ENCODE measurements around the gene TKTL1. TPM values are rescaled to one million over a fixed set of nuclear protein-coding genes. Genes with fewer than 3 reads are reported as not detected.
A peak's percentile ranks its signal among the peaks of the same experiment; 100 is the strongest.

TKTL1 gene
- total RNA-seq, 2 experiments from 2014 or later: 0.06 to 0.78 TPM

DNA sequence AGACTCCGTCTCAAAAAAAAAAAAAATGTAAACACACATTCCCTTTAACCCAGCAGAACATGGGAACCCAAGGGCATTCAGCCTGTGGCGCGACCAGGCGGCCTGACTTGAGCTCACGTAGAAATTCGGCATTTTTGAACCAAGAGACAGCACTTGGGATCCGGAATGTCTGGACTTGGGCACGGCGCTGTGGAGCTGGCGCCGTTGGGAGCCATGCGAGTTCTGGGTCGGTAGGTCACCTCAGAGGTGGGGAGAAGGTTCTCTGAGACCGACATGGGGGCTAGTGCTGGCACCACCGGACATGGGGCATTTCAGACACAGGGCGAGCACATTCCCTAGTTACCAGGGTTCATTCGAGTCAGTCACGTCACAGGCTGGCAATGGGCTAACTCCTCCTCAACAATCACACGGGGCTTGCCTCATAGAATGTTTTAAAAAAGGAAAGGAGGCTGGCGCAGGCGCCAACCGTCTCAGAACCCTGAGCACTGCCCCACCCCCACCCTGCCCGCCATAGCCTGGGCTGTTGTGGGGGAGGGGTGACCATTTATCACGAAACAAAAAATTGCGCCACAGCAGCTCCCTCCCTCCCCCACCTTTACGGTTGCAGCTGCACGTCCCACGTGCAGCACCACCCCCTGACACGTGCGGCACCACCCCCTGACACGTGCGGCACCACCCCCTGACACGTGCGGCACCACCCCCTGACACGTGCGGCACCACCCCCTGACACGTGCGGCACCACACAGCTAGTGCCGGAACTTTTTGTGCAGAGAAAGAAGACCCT, 612 bp upstream of the TKTL1 start, which contains the start of gene TEX28:
Gene TEX28 (minus strand): TSS at position 334 of the 784 bp plus-strand sequence. CDS start 3,007 bp downstream, outside the sequence.
- ChIA-PET POLR2A (no interaction called here), CTCF (ENCODE audit: unreplicated experiment) (no interaction called here)
- Histone ChIP-seq H3K4me3 (ENCODE audit: low read depth, low read length, poor library complexity, severe bottlenecking) (no peak within 1 kb of the TSS), H3K4me1 (ENCODE audit: insufficient read depth, low read length, poor library complexity, severe bottlenecking) (peaks cover 10% of the 10 kb centered on the region), H2AFZ (ENCODE audit: low read length) (no peak within 1 kb of the TSS), H3K9me2 (ENCODE audit: insufficient read depth, low read length) (no peaks in the 10 kb centered on the region), H3K36me3 (ENCODE audit: insufficient read depth, low read length) (no peaks in the 10 kb centered on the region), H3K79me2 (ENCODE audit: insufficient read depth, low read depth, low read length) (no peaks in the 10 kb centered on the region), H4K20me1 (ENCODE audit: insufficient read depth, low read length) (no peaks in the 10 kb centered on the region), H3K4me2 (ENCODE audit: low read length) (no peak within 1 kb of the TSS), H3K27ac (ENCODE audit: low read depth, low read length, poor library complexity, severe bottlenecking) (no peak within 1 kb of the TSS), H3K9me3 (ENCODE audit: low read length) (no peaks in the 10 kb centered on the region)
- TF ChIP-seq EZH2phosphoT487 (IDR thresholded peaks at IDR 0.05; ENCODE audit: borderline replicate concordance, low read depth, low read length): no peak
- no peak for TF ChIP-seq CTCF (conservative IDR thresholded peaks at IDR 0.05; ENCODE audit: low read length)
- DNase-seq (ENCODE audit: low spot score): no peak
- no TSS peak for BruUV-seq (replicated peaks)
- intact Hi-C loops (cut with micrococcal nuclease; ENCODE audit: unreplicated experiment): no loop called here

- POLR2A ChIA-PET: interaction anchor here (0.7 kb wide), 1 partner anchor 181 kb away, joined by 4 read pairs; no protein-coding TSS in a partner anchor
- Histone ChIP-seq H2AFZ (ENCODE audit: low read length) (no peak overlapping the region), H3K36me3 (ENCODE audit: insufficient read depth, low read length) (no peaks in the 10 kb centered on the region), H3K9me3 (ENCODE audit: low read length) (no peaks in the 10 kb centered on the region), H3K27ac (ENCODE audit: low read depth, low read length, poor library complexity, severe bottlenecking) (no peak overlapping the region), H3K79me2 (ENCODE audit: insufficient read depth, low read depth, low read length) (no peaks in the 10 kb centered on the region), H3K4me3 (ENCODE audit: low read depth, low read length, poor library complexity, severe bottlenecking) (no peak overlapping the region), H3K9me2 (ENCODE audit: insufficient read depth, low read length) (no peaks in the 10 kb centered on the region), H4K20me1 (ENCODE audit: insufficient read depth, low read length) (no peaks in the 10 kb centered on the region), H3K4me2 (ENCODE audit: low read length) (no peak overlapping the region), H3K4me1 (ENCODE audit: insufficient read depth, low read length, poor library complexity, severe bottlenecking) (peaks cover 10% of the 10 kb centered on the region)
- intact Hi-C loops (cut with micrococcal nuclease; ENCODE audit: unreplicated experiment): no loop called here
- CTCF ChIA-PET (ENCODE audit: unreplicated experiment): no interaction called here
- TF ChIP-seq EZH2phosphoT487 (IDR thresholded peaks at IDR 0.05; ENCODE audit: borderline replicate concordance, low read depth, low read length) (no peak), CTCF (conservative IDR thresholded peaks at IDR 0.05; ENCODE audit: low read length) (no peak)
- no peak for DNase-seq (ENCODE audit: low spot score)
- no TSS peak for BruUV-seq (replicated peaks)
Observed at GRCh38 chrX:154296731-154297130, 1.1 kb downstream of the TKTL1 start.

DNA sequence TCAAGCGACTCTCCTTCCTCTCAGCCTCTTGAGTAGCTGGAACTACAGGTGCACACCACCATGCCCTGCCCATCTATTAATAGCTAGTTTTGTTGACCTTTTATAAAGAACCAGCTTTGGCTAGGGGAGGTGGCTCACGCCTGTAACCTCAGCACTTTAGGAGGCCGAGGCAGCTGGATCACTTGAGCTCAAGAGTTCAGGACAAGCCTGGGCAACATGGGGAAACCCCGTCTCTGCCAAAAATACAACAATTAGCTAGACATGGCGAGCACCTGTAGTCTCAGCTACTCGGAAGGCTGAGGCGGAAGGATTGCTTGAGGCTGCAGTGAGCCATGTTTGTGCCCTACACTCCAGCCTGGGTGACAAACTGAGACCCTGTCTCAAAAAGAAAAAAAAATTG, 2.7 kb downstream of the TKTL1 start:
- POLR2A ChIA-PET: interaction anchor here (0.5 to 1.0 kb wide), 5 partner anchors 16 to 258 kb away, joined by 3 to 5 read pairs (median 3); no protein-coding TSS in a partner anchor
- CTCF ChIA-PET (ENCODE audit: unreplicated experiment): interaction anchor here (0.8 kb wide), 1 partner anchor 10 kb away, joined by 5 read pairs; no protein-coding TSS in a partner anchor
- intact Hi-C loops (cut with micrococcal nuclease; ENCODE audit: unreplicated experiment): no loop called here

More for the DNA sequence above, 2.7 kb downstream of the TKTL1 start:
- Histone ChIP-seq H3K36me3 (ENCODE audit: insufficient read depth, low read length) (no peaks in the 10 kb centered on the region), H3K79me2 (ENCODE audit: insufficient read depth, low read depth, low read length) (no peaks in the 10 kb centered on the region), H3K4me3 (ENCODE audit: low read depth, low read length, poor library complexity, severe bottlenecking) (no peak overlapping the region), H3K9me3 (ENCODE audit: low read length) (no peaks in the 10 kb centered on the region), H3K4me2 (ENCODE audit: low read length) (no peak overlapping the region), H3K9me2 (ENCODE audit: insufficient read depth, low read length) (no peaks in the 10 kb centered on the region), H2AFZ (ENCODE audit: low read length) (peak overlapping the region; percentile 51; the same call in 1 of the 2 replicates), H4K20me1 (ENCODE audit: insufficient read depth, low read length) (no peaks in the 10 kb centered on the region), H3K27ac (ENCODE audit: low read depth, low read length, poor library complexity, severe bottlenecking) (peak overlapping the region; percentile 11), H3K4me1 (ENCODE audit: insufficient read depth, low read length, poor library complexity, severe bottlenecking) (peaks cover 10% of the 10 kb centered on the region)
- no TSS peak for BruUV-seq (replicated peaks)
- DNase-seq (ENCODE audit: low spot score): peak; percentile 37
- TF ChIP-seq CTCF (conservative IDR thresholded peaks at IDR 0.05; ENCODE audit: low read length) (no peak), EZH2phosphoT487 (IDR thresholded peaks at IDR 0.05; ENCODE audit: borderline replicate concordance, low read depth, low read length) (no peak)
